Chondrocyte (in vitro differentiated cells): Measurements from ENCODE around the gene PI4K2B. TPM values are rescaled to one million over a fixed set of nuclear protein-coding genes. Genes with fewer than 3 reads are reported as not detected.

Experiments
- DNase-seq: peaks from one replicate; pipeline ENCODE4 v3.0.0; 2021; ENCODE audit warnings: mixed read lengths, low spot score
- H3K27ac Mint-ChIP-seq: one replicate; pipeline ENCODE4 v1.8.0; 2021; ENCODE audit warnings: mild to moderate bottlenecking, moderate library complexity, mixed read lengths; ENCODE audit not compliant: unreplicated experiment
- H3K27me3 Mint-ChIP-seq: 2 replicates; pipeline ENCODE4 v1.8.0; 2021; ENCODE audit warnings: low read depth, mixed read lengths
- H3K36me3 Mint-ChIP-seq: 2 replicates; pipeline ENCODE4 v1.8.0; 2021; ENCODE audit warnings: low read depth, mixed read lengths
- H3K4me1 Mint-ChIP-seq: 2 replicates; pipeline ENCODE4 v1.8.0; 2021; ENCODE audit warnings: low read depth, mild to moderate bottlenecking, mixed read lengths
- H3K4me3 Mint-ChIP-seq: one replicate; pipeline ENCODE4 v1.8.0; 2021; ENCODE audit warnings: mild to moderate bottlenecking, moderate library complexity, mixed read lengths; ENCODE audit not compliant: unreplicated experiment
- H3K9me3 Mint-ChIP-seq: 2 replicates; pipeline ENCODE4 v1.8.0; 2021; ENCODE audit warnings: low read depth, mixed read lengths
- CTCF ChIP-seq: fragments of 200-600 bp; sonication (generic); IDR thresholded peaks from 2 replicates; pipeline ENCODE4 v1.5.0; 2021; ENCODE audit warnings: antibody characterized with exemption, mild to moderate bottlenecking, moderate library complexity
- total RNA-seq: library from RNA; stranded (reverse); gene quantifications from 3 replicates; pipeline ENCODE4 v1.2.1, GENCODE V29; 2021

Gene PI4K2B
- total RNA-seq, 1 donor from 2014 or later, result 15.5 TPM

GRCh38 chr4:25302626-25303025, 68.8 kb downstream of the PI4K2B start:
- no peaks in the 10 kb centered on the region for H3K36me3 Mint-ChIP-seq
- peaks cover 3% of the 10 kb centered on the region for H3K4me1 Mint-ChIP-seq
- no peak overlapping the region for H3K27ac Mint-ChIP-seq
- H3K27me3 Mint-ChIP-seq, result peaks cover 20% of the 10 kb centered on the region
- no peaks in the 10 kb centered on the region for H3K9me3 Mint-ChIP-seq
- no peak for DNase-seq
- H3K4me3 Mint-ChIP-seq, result no peak overlapping the region
- no peak for TF ChIP-seq CTCF

GRCh38 chr4:25303578-25303977, 69.7 kb downstream of the PI4K2B start:
- Mint-ChIP-seq H3K4me3 (no peak overlapping the region), H3K27ac (no peak overlapping the region), H3K9me3 (no peaks in the 10 kb centered on the region), H3K4me1 (peaks cover 9% of the 10 kb centered on the region), H3K27me3 (peaks cover 12% of the 10 kb centered on the region), H3K36me3 (no peaks in the 10 kb centered on the region)
- no peak for DNase-seq
- no peak for TF ChIP-seq CTCF

GRCh38 chr4:25306518-25307057, 72.8 kb downstream of the PI4K2B start:
- no peaks in the 10 kb centered on the region for H3K36me3 Mint-ChIP-seq
- H3K27ac Mint-ChIP-seq, result no peak overlapping the region
- no peak overlapping the region for H3K4me3 Mint-ChIP-seq
- peaks cover 3% of the 10 kb centered on the region for H3K27me3 Mint-ChIP-seq
- peaks cover 14% of the 10 kb centered on the region for H3K4me1 Mint-ChIP-seq
- H3K9me3 Mint-ChIP-seq, result no peaks in the 10 kb centered on the region
- no peak for DNase-seq
- no peak for TF ChIP-seq CTCF

- H3K36me3 Mint-ChIP-seq, result no peaks in the 10 kb centered on the region
- peaks cover 3% of the 10 kb centered on the region for H3K27me3 Mint-ChIP-seq
- H3K4me3 Mint-ChIP-seq, result no peak overlapping the region
- no peak for TF ChIP-seq CTCF
- no peak for DNase-seq
- H3K27ac Mint-ChIP-seq, result no peak overlapping the region
- H3K9me3 Mint-ChIP-seq, result no peaks in the 10 kb centered on the region
- peaks cover 14% of the 10 kb centered on the region for H3K4me1 Mint-ChIP-seq
Measured at GRCh38 chr4:25307596-25307995, 73.8 kb downstream of the PI4K2B start.

GRCh38 chr4:25308306-25308705, 74.5 kb downstream of the PI4K2B start:
- H3K36me3 Mint-ChIP-seq, result no peaks in the 10 kb centered on the region
- no peak overlapping the region for H3K27ac Mint-ChIP-seq
- peaks cover 3% of the 10 kb centered on the region for H3K27me3 Mint-ChIP-seq
- no peak overlapping the region for H3K4me3 Mint-ChIP-seq
- peaks cover 18% of the 10 kb centered on the region for H3K4me1 Mint-ChIP-seq
- no peak for DNase-seq
- H3K9me3 Mint-ChIP-seq, result no peaks in the 10 kb centered on the region
- no peak for TF ChIP-seq CTCF
